Keratinocyte (primary cell): Measurements from ENCODE around the gene STOML3. TPM values are rescaled to one million over a fixed set of nuclear protein-coding genes. Genes with fewer than 3 reads are reported as not detected.

Experiments
- DNase-seq: peaks from one replicate; pipeline ENCODE4 v3.0.0-alpha.2; 2011; ENCODE audit warnings: low read depth, missing footprints, low spot score
- FAIRE-seq: peaks from 2 replicates; lab custom pipeline; 2011; peaks lifted over from hg19 to GRCh38; lab: Jason Lieb, UNC
- H2AFZ ChIP-seq: 2 replicates; pipeline ENCODE4 v1.6.0; 2012; ENCODE audit warnings: low read length, control low read depth, inconsistent platforms; ENCODE audit not compliant: control insufficient read depth
- H3K27ac ChIP-seq: 2 replicates; pipeline ENCODE4 v1.5.1; 2011; ENCODE audit warnings: low read length; ENCODE audit not compliant: control insufficient read depth, insufficient read depth
- H3K27me3 ChIP-seq: 3 replicates; pipeline ENCODE4 v1.6.0; 2011; ENCODE audit warnings: low read length; ENCODE audit not compliant: control insufficient read depth, insufficient read depth; ENCODE audit errors: extremely low read depth
- H3K36me3 ChIP-seq, 2 experiments: 2 replicates in 1 of 2; 3 replicates in 1 of 2; pipeline ENCODE4 v1.5.1; 2011; ENCODE audit warnings: low read length in 2 of 2, mild to moderate bottlenecking in 1 of 2; ENCODE audit not compliant: control insufficient read depth in 2 of 2, insufficient read depth in 2 of 2; ENCODE audit errors: extremely low read depth in 1 of 2
- H3K4me1 ChIP-seq: 3 replicates; pipeline ENCODE4 v1.5.1; 2011; ENCODE audit warnings: low read length; ENCODE audit not compliant: control insufficient read depth, insufficient read depth; ENCODE audit errors: extremely low read depth
- H3K4me2 ChIP-seq: 3 replicates; pipeline ENCODE4 v1.6.0; 2011; ENCODE audit warnings: low read depth, low read length; ENCODE audit not compliant: control insufficient read depth, insufficient read depth; ENCODE audit errors: extremely low read depth
- H3K4me3 ChIP-seq, 3 experiments: fragments of 200-600 bp in 1 of 3; sonication (generic) in 1 of 3; 2 replicates in 2 of 3; 3 replicates in 1 of 3; pipeline ENCODE4 v1.5.1; 2011 to 2016; ENCODE audit warnings: low read length in 3 of 3, mild to moderate bottlenecking in 3 of 3, control low read depth in 2 of 3, inconsistent platforms in 1 of 3, low read depth in 1 of 3, mixed read lengths in 1 of 3, mixed run types in 1 of 3, moderate library complexity in 1 of 3; ENCODE audit not compliant: control insufficient read depth in 2 of 3, insufficient read depth in 2 of 3; ENCODE audit errors: extremely low read depth in 1 of 3
- H3K79me2 ChIP-seq: 2 replicates; pipeline ENCODE4 v1.6.0; 2012; ENCODE audit warnings: low read length; ENCODE audit not compliant: control insufficient read depth, insufficient read depth
- H3K9ac ChIP-seq: 3 replicates; pipeline ENCODE4 v1.6.0; 2011; ENCODE audit warnings: low read length; ENCODE audit not compliant: control insufficient read depth, insufficient read depth; ENCODE audit errors: extremely low read depth
- H3K9me1 ChIP-seq: 3 replicates; pipeline ENCODE4 v1.6.0; 2011; ENCODE audit warnings: low read length; ENCODE audit not compliant: control insufficient read depth, insufficient read depth; ENCODE audit errors: extremely low read depth
- H3K9me3 ChIP-seq: 2 replicates; pipeline ENCODE4 v1.5.1; 2012; ENCODE audit warnings: low read depth, low read length; ENCODE audit not compliant: control insufficient read depth
- H4K20me1 ChIP-seq: 3 replicates; pipeline ENCODE4 v1.6.0; 2011; ENCODE audit warnings: low read length; ENCODE audit not compliant: control insufficient read depth, insufficient read depth; ENCODE audit errors: extremely low read depth
- CTCF ChIP-seq, 3 experiments: IDR thresholded peaks in 1 of 3; conservative IDR thresholded peaks in 1 of 3; optimal IDR thresholded peaks in 1 of 3; 2 replicates in 2 of 3; 3 replicates in 1 of 3; pipeline versions ENCODE3 to v1.5.1; 2011; ENCODE audit warnings: low read length in 3 of 3, mild to moderate bottlenecking in 3 of 3, moderate library complexity in 2 of 3, control low read depth in 1 of 3, inconsistent platforms in 1 of 3; ENCODE audit not compliant: insufficient read depth in 2 of 3; ENCODE audit errors: extremely low read depth in 1 of 3
- EZH2 ChIP-seq: IDR thresholded peaks from one replicate; pipeline ENCODE4 v1.6.1; 2012; ENCODE audit warnings: inconsistent platforms, mild to moderate bottlenecking, low read length, moderate library complexity
- dilution Hi-C: fragments of 300-500 bp; cut with MboI; formaldehyde crosslinking; loops from one replicate; pipeline ENCODE4 v1.7.0; 2020; ENCODE audit warnings: low sequenced_read_pairs; ENCODE audit not compliant: extremely low pct_ligation_motif_present
- polyA plus RNA-seq, 5 experiments: library from polyadenylated mRNA; depleted of rRNA in 3 of 5; stranded (reverse) in 3 of 5; stranded (forward) in 1 of 5; unstranded in 1 of 5; fragments of >200 nt; gene quantifications; 1 replicate in 1 of 5; 2 replicates in 3 of 5; 3 replicates in 1 of 5; pipeline versions ENCODE4 v1.2.1 to v1.2.3, GENCODE V29; 2011 to 2012; ENCODE audit warnings: missing spikeins in 2 of 5, low read depth in 1 of 5, low replicate concordance in 1 of 5

STOML3 gene
- polyA plus RNA-seq, 1 donor (not counting 4 experiments of a cell fraction or from before 2014, with no cell fraction given) = not detected

- no peak overlapping the region for H3K27ac ChIP-seq
- no peak overlapping the region for H3K4me2 ChIP-seq
- no peak overlapping the region for H3K9ac ChIP-seq
- dilution Hi-C loops = no loop called here
- no peaks in the 10 kb centered on the region for H3K9me1 ChIP-seq
- TF ChIP-seq CTCF (optimal IDR thresholded peaks at IDR 0.05 in 1 of 3, IDR thresholded peaks at IDR 0.05 in 1 of 3, conservative IDR thresholded peaks at IDR 0.05 in 1 of 3; ENCODE audit: extremely low read depth in 1 of 3, insufficient read depth in 2 of 3, low read length in 3 of 3) (no peak), EZH2 (no peak)
- H2AFZ ChIP-seq = no peak overlapping the region
- H4K20me1 ChIP-seq = no peaks in the 10 kb centered on the region
- no peaks in the 10 kb centered on the region for H3K27me3 ChIP-seq
- H3K9me3 ChIP-seq = no peaks in the 10 kb centered on the region
- no peak overlapping the region for H3K4me3 ChIP-seq
- no peaks in the 10 kb centered on the region for H3K4me1 ChIP-seq
- H3K36me3 ChIP-seq = no peaks in the 10 kb centered on the region
- no peaks in the 10 kb centered on the region for H3K79me2 ChIP-seq
- DNase-seq (no peak), FAIRE-seq (no peak)
Observed at GRCh38 chr13:38933786-38934185, 56.8 kb downstream of the STOML3 start.

- no peaks in the 10 kb centered on the region for H3K36me3 ChIP-seq
- DNase-seq = no peak
- dilution Hi-C loops = no loop called here
- H3K4me3 ChIP-seq = no peak overlapping the region
- H2AFZ ChIP-seq = no peak overlapping the region
- H3K4me1 ChIP-seq = peaks cover 9% of the 10 kb centered on the region
- no peak overlapping the region for H3K27ac ChIP-seq
- H3K4me2 ChIP-seq = no peak overlapping the region
- TF ChIP-seq EZH2 (no peak), CTCF (optimal IDR thresholded peaks at IDR 0.05 in 1 of 3, IDR thresholded peaks at IDR 0.05 in 1 of 3, conservative IDR thresholded peaks at IDR 0.05 in 1 of 3; ENCODE audit: extremely low read depth in 1 of 3, insufficient read depth in 2 of 3, low read length in 3 of 3) (no peak)
- no peaks in the 10 kb centered on the region for H3K9me1 ChIP-seq
- H3K27me3 ChIP-seq = no peaks in the 10 kb centered on the region
- H3K79me2 ChIP-seq = no peaks in the 10 kb centered on the region
- H3K9me3 ChIP-seq = no peaks in the 10 kb centered on the region
- H4K20me1 ChIP-seq = no peaks in the 10 kb centered on the region
- no peak for FAIRE-seq
- H3K9ac ChIP-seq = no peak overlapping the region
Observed at GRCh38 chr13:38922170-38922569, 68.5 kb downstream of the STOML3 start.
